Glutamatergic neuron (in vitro differentiated cells): ENCODE measurements around the gene CYP4F3. TPM values are rescaled to one million over a fixed set of nuclear protein-coding genes. Genes with fewer than 3 reads are reported as not detected.

ENCODE experiments used
- DNase-seq: peaks from one replicate; pipeline ENCODE4 v3.0.0; 2022
- H3K27ac Mint-ChIP-seq: one replicate; pipeline ENCODE4 v1.8.0; 2020; ENCODE audit warnings: mild to moderate bottlenecking, mixed read lengths, inconsistent platforms; ENCODE audit not compliant: unreplicated experiment
- H3K27me3 Mint-ChIP-seq: one replicate; pipeline ENCODE4 v1.8.0; 2020; ENCODE audit warnings: mild to moderate bottlenecking, moderate library complexity, mixed read lengths, inconsistent platforms; ENCODE audit not compliant: unreplicated experiment
- H3K36me3 Mint-ChIP-seq: one replicate; pipeline ENCODE4 v1.8.0; 2020; ENCODE audit warnings: mild to moderate bottlenecking, mixed read lengths, inconsistent platforms; ENCODE audit not compliant: unreplicated experiment
- H3K4me1 Mint-ChIP-seq: one replicate; pipeline ENCODE4 v1.8.0; 2020; ENCODE audit warnings: mild to moderate bottlenecking, low read depth, mixed read lengths, inconsistent platforms; ENCODE audit not compliant: unreplicated experiment
- H3K4me3 Mint-ChIP-seq: one replicate; pipeline ENCODE4 v1.8.0; 2020; ENCODE audit warnings: mild to moderate bottlenecking, mixed read lengths, inconsistent platforms; ENCODE audit not compliant: unreplicated experiment
- H3K9me3 Mint-ChIP-seq: one replicate; pipeline ENCODE4 v1.8.0; 2020; ENCODE audit warnings: mild to moderate bottlenecking, moderate library complexity, mixed read lengths, inconsistent platforms; ENCODE audit not compliant: unreplicated experiment
- total RNA-seq: library from RNA; stranded (reverse); fragmentation: NEBNext Ultra II Directional; extraction: Animal tissue kit (Norgen Biotek cat#: 25700); gene quantifications from one replicate; pipeline ENCODE4 v1.2.1, GENCODE V29; 2021; ENCODE audit not compliant: unreplicated experiment
- TF ChIP-seq, protein P1 (sequence below): fragments of 200-600 bp; sonication (generic); IDR thresholded peaks from one replicate; pipeline ENCODE4 v1.5.0; 2021; ENCODE audit not compliant: partially characterized antibody, unreplicated experiment

CYP4F3 gene
- total RNA-seq, 1 donor from 2014 or later = not detected

DNA sequence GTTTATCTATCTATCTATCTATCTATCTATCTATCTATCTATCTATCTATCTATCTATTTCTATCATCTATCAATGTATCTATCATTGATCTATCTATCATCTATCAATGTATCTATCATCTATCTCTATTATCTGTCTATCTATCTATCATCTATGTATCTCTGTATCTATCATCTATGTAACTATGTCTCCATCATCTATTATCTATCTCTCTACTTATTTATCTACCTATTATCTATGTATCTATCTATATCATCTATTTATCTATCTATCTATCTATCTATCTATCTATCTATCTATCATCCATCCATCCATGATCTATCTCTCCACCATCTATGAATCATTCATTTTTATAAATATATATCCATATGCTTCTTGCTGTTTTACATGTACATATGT is 15.8 kb downstream of the CYP4F3 start:
- peaks cover 4% of the 10 kb centered on the region for H3K9me3 Mint-ChIP-seq
- H3K4me3 Mint-ChIP-seq = no peak overlapping the region
- H3K27me3 Mint-ChIP-seq = no peaks in the 10 kb centered on the region
- TF ChIP-seq, protein P1, sequence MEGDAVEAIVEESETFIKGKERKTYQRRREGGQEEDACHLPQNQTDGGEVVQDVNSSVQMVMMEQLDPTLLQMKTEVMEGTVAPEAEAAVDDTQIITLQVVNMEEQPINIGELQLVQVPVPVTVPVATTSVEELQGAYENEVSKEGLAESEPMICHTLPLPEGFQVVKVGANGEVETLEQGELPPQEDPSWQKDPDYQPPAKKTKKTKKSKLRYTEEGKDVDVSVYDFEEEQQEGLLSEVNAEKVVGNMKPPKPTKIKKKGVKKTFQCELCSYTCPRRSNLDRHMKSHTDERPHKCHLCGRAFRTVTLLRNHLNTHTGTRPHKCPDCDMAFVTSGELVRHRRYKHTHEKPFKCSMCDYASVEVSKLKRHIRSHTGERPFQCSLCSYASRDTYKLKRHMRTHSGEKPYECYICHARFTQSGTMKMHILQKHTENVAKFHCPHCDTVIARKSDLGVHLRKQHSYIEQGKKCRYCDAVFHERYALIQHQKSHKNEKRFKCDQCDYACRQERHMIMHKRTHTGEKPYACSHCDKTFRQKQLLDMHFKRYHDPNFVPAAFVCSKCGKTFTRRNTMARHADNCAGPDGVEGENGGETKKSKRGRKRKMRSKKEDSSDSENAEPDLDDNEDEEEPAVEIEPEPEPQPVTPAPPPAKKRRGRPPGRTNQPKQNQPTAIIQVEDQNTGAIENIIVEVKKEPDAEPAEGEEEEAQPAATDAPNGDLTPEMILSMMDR = no peak
- H3K4me1 Mint-ChIP-seq = no peaks in the 10 kb centered on the region
- H3K36me3 Mint-ChIP-seq = no peaks in the 10 kb centered on the region
- H3K27ac Mint-ChIP-seq = no peak overlapping the region
- DNase-seq = no peak

DNA sequence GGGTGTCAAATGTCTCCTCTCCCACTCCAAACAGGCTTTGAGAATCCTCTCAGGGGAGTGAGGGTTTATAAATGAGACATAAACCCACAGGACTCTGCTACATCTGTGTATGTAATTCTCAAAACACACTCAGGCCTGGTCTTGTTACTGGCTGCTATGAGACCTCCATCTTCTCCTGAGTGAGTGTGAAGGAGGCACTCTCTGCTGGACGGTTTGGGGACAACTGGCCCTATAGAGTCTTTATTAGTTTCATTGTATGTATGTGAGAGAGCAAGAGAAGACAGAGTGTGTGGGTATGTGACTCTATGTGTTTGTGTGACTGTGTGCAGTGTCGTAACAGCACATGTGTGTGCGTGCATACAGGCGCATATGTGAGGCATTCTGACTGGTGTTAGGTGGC is 22.6 kb downstream of the CYP4F3 start:
- peaks cover 3% of the 10 kb centered on the region for H3K27me3 Mint-ChIP-seq
- DNase-seq = no peak
- H3K36me3 Mint-ChIP-seq = no peaks in the 10 kb centered on the region
- peaks cover 6% of the 10 kb centered on the region for H3K9me3 Mint-ChIP-seq
- H3K4me1 Mint-ChIP-seq = no peaks in the 10 kb centered on the region
- no peak overlapping the region for H3K27ac Mint-ChIP-seq
- no peak overlapping the region for H3K4me3 Mint-ChIP-seq
- TF ChIP-seq, protein P1 = no peak

DNA sequence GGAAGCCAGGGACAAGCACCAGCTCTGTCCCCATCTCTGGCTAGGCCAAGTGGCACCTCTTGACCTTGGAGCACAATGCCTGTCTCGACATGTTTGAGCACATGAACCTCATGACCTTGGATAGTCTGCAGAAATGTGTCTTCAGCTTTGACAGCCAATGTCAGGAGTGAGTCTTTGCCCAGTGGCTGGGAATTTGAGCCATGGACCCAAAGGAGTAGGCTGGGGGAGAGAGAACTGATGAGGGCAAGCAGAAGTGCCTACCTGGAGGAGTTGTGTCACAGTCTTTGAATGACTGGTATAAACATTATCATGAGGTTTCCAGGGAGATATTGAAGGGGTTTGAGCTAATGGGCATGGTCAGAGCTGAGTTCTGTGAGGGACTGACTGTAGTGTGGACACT is 25.5 kb downstream of the CYP4F3 start:
- peaks cover 8% of the 10 kb centered on the region for H3K9me3 Mint-ChIP-seq
- no peak overlapping the region for H3K4me3 Mint-ChIP-seq
- no peaks in the 10 kb centered on the region for H3K4me1 Mint-ChIP-seq
- no peak for DNase-seq
- no peaks in the 10 kb centered on the region for H3K36me3 Mint-ChIP-seq
- peaks cover 6% of the 10 kb centered on the region for H3K27me3 Mint-ChIP-seq
- no peak overlapping the region for H3K27ac Mint-ChIP-seq
- TF ChIP-seq, protein P1 = no peak

DNA sequence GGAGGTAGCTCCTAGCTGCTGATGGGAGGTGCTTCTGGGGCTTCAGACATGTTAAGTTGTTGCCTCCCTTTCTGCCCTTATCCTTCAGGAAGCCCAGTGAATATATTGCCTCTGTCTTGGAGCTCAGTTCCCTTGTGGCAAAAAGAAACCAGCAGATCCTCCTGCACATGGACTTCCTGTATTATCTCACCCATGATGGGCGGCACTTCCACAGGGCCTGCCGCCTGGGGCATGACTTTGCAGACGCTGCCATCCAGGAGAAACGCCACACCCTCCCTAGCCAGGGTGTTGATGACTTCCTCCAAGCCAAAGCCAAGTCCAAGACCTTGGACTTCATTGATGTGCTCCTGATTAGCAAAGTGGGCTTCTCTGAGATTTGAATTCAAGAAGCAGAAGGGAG is 26.2 kb downstream of the CYP4F3 start:
- H3K27ac Mint-ChIP-seq = no peak overlapping the region
- H3K9me3 Mint-ChIP-seq = peaks cover 6% of the 10 kb centered on the region
- H3K27me3 Mint-ChIP-seq = peaks cover 6% of the 10 kb centered on the region
- no peaks in the 10 kb centered on the region for H3K36me3 Mint-ChIP-seq
- H3K4me1 Mint-ChIP-seq = no peaks in the 10 kb centered on the region
- H3K4me3 Mint-ChIP-seq = no peak overlapping the region
- TF ChIP-seq, protein P1 = no peak
- no peak for DNase-seq

DNA sequence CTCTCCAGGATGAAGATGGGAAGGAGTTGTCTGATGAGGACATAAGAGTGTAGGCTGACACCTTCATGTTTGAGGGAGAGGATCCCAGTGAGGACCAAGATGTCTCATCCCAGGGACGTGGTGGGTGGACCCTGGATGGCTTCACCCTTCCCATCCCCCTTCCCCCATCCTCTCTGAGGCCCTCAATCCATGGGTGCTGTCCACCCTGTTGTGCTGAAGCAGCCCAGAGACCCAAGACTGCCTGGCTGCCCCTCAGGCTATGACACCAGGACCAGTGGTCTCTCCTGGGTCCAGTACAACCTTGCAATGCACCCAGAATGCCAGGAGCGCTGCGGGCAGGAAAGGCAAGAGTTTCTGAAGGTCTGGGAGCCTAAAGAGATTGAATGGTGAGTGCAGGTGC is 28.7 kb downstream of the CYP4F3 start:
- Mint-ChIP-seq H3K4me1 (no peaks in the 10 kb centered on the region), H3K4me3 (no peak overlapping the region), H3K36me3 (peaks cover 3% of the 10 kb centered on the region), H3K27me3 (peaks cover 8% of the 10 kb centered on the region), H3K9me3 (peaks cover 8% of the 10 kb centered on the region), H3K27ac (no peak overlapping the region)
- TF ChIP-seq, protein P1 = no peak
- DNase-seq = no peak
